ENCODE measurements around the gene ITPR1.

Gene ITPR1

DNA sequence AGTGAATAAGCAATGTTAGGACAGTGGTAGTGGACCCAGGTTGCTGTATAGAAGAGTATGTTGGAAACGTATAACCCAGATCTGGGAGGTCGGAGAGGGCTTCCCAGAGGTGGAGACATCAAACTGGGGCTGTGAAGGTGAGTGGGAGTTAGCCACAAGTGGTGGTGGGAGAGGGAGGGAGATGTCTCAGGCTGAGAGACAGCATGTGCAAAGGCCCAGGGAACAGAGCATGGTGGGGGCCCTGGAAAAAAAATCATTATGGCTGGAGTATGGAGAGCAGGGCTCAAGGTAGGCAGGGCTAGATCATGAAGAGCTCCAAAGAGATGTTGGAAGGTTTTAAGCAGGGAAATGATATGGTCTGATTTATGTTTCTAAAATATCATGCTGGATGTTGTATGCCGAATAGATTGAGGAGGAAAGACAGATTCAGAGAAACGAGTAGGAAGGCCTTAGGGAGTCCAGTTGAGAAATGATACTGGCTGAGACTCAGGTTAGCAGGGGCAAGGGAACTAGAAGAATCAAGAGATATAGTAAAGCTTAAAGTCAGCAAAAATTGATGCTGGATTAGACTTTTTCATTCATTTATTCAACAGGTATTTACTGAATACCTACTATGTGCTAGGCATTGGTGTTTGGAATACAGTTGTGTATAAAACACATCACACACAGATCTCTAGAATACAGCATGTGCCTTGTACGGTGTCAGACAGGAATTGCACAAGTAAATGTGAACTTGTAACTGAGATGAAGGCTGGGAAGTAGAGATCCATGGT lies 17.0 kb downstream of the ITPR1 start:
- DNase-seq (ENCODE audit: low read depth, low spot score), result no peak

DNA sequence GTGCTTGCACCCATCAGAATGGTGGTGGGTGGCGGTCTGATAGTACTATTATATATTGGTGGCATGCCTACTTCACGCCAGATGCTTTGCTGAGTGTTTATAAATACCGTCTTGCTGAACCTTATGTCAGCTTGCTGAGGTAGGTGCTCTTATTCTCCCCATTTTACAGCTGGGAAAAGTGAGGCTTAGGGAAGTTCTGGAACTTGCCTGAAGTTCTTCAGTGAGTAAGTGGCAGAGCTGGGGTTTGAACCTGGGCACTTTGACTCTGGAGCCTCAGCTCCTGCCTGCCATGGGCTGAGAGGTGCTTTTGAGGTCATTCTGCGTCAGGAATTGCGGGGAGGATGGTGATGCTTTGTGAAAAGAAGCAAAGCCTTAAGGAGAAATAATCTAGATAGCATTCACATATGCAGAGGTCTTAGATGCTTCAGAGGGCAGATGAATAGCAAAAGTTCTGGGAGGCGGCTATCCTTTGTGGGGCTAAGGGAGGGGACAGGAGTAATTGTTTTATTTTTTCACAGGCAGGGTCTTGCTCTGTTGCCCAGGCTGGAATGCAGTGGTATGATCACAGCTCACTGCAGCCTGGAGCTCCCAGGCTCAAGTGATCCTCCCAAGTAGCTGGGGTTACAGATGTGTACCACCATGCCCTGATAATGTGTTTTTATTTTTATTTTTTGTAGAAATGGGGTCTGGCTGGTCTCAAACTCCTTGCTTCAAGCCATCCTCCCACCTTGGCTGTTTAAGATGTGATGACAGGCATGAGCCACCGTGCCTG lies 18.5 kb downstream of the ITPR1 start:
- DNase-seq (ENCODE audit: low read depth, low spot score), result no peak

- DNase-seq (ENCODE audit: low read depth, low spot score), result no peak
Measured at GRCh38 chr3:4512895-4513616, 19.9 kb downstream of the ITPR1 start.

DNA sequence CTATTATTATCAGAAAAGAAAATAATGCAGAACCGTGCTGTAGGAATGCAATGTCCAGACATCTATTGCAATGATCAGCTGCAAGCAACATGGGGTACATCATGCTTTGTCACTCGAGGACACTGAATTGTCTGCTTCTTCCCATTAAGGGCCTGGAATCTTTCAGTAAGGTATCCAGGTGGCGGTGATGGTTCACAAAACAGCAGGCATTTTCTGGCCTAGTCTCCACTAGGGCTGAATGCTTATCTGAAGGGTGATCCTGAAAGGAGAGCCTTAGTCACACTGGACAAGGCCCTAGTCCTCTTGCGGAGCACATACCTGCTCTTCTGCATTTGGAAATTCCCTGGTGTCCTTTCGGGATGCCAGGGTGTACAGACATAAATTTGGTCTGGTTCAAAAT lies 21.2 kb downstream of the ITPR1 start:
- no peak for DNase-seq (ENCODE audit: low read depth, low spot score)

- DNase-seq (ENCODE audit: low read depth, low spot score), result no peak
Measured at GRCh38 chr3:4514916-4515315, 21.8 kb downstream of the ITPR1 start.

DNA sequence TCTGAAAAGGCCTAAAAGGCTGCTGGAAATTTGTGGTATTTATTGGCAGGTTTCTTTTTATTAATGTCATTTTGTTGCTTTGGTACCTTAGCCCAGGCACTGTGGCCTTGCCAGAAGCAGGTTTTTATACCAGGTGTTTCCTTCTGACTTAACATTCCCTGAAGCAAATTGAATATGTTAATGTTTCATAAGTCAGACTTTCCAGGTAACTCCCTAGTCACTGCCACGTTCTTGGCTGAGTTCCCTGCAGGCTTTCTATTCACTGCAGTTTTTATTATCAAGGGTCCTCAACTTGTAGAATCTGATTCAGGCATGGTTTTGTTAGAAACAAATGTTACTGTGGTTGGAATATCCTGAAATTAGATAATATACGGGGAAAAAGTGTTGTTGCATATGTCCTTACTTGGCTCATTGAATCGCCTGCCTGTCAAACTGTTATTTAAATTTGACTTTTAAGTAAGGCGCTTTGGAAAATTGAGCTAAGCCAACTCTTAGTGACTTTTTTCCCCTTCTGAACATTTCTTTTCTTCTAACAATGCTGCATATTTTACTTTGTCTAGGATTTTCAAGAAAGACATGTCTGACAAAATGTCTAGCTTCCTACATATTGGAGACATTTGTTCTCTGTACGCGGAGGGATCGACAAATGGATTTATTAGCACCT lies 22.9 kb downstream of the ITPR1 start:
- no peak for DNase-seq (ENCODE audit: low read depth, low spot score)

DNA sequence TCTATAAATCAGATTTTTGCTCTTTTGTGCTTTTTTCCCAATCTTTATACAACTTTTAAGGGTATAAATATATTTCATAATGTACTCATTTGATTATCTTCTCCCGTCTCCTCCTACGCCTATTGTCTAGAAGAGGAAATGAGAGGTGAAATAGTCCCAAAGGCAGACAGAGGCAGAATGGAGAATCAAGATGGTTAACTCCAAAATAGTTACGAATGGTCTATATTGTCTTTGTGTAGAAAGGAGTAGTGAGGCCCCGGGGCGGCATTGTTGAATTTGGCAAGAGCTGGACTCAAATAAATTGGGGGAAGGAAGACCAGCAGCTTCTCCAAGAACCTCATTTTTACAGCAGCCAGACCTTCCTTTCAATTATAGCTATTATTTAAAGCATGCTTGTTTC lies 23.9 kb downstream of the ITPR1 start:
- DNase-seq (ENCODE audit: low read depth, low spot score), result no peak

DNA sequence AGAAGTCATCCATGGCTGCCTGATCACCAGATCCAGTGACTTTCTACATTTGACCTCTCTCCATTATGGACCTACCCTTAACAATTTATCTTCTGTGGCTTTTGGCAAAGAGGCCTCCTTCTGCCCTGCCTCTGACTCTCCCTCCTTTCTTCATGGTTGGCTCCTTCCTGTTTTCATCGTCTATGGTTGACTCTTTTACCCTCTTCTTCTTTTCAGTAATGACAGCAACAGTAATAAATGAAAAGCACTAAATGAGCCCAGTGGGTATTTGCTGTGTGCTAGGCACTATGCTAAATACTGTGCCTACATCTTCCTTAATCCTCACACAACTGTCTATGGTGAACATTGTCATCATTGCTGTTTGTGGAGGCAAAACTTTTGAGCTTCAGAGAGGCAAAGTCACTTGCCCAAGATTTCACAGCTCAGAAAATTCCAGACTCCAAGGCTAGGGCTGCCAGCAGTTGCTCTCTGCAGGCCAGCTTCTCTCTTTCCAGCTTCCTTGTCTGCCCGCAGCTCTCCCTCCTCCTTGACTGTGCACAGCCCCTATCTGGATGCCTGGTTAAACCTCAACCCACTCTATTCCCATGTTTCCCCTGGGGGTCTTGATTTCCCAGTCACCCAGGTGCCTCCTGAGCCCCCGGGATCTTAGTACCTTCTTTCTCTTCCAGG lies 24.6 kb downstream of the ITPR1 start:
- DNase-seq (ENCODE audit: low read depth, low spot score), result no peak

DNA sequence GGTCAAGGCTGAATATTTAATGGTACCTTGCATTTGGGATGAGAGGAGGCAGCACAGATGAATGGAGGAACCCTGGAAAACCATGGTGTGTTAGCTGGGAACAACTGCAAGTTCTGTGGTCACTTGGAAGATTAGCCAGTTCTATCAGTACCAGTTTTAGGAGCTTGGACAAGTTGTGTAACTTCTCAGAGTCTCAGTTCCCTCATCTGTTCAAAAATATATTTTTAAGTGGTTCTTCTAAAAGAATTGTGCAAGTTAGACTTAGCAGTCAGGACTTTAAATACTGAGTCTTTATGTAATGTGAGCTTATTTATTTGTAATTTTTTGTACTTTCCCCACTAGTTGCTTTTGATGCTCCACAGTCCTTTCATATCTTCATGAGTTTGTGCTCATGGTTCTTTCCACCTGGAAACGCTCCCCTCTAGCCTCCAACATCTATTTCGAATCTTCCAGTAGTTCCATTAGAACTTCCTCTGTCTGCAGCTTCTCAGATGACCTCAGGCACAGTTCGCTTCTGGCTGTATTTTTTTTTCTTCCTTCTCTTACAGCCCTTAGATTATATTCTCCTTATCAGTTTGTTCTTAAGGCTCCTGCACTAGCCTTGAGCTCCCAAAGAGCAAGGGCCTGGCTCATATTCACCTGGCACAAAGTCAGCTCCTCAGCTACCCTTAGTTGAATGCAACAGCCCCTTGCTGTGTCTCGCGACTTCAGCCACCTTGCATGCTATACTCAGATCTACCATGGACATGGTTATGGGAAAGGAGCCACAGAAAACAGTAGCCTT lies 27.1 kb downstream of the ITPR1 start:
- DNase-seq (ENCODE audit: low read depth, low spot score), result no peak

DNA sequence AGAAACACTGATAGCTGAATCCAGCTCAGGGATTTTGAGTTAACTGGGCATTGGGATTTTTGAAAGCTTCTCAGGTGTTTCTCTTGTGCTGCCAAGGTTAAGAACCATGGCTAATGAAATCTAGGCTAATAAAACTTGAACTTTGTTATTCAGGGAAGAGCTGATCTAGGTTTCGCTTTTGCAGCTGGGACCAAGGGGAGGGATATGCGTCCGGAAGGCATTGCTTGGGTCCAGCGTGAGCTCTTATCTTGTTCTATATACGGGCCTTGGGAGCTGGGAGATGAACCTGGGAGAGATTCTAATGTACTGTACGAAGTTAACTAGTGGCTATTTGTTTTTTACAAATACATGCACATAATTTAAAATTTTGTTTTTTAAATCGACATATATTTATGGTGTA lies 29.8 kb downstream of the ITPR1 start:
- DNase-seq (ENCODE audit: low read depth, low spot score), result no peak

- DNase-seq (ENCODE audit: low read depth, low spot score), result no peak
Measured at GRCh38 chr3:4523710-4524698, 30.9 kb downstream of the ITPR1 start.

DNA sequence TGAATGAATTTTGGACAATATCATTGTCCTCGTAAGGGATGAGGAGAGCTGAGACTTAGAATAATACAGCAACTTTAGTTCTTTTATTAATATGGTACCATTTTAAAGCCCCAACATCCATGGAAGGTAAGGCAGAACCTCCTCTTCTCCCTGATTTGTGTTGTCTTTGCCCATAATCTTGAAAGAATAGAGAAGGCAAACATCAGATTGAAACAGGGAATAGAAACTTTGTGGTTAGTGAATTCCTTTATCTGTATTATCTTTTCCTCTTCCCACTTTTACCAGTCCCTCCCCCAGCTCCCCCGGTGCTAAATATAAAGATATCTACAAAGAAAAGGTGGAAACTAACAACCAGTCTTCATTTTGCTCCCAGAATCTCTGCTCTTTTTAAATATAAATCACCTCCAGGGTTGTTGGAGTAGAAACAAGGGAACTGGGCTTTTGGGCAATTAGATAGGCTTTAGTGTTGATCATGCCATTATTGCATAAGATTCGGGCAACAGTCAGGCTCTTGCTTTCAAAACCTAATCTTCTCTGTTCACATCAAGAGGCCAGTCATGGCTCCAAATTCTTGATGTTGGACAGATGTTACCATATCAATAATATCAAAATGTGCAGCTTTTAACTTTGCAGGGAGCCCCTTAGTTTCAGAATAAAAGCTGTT lies 32.5 kb downstream of the ITPR1 start:
- DNase-seq (ENCODE audit: low read depth, low spot score), result no peak

- DNase-seq (ENCODE audit: low read depth, low spot score), result no peak
Measured at GRCh38 chr3:4528320-4528719, 35.2 kb downstream of the ITPR1 start.

DNA sequence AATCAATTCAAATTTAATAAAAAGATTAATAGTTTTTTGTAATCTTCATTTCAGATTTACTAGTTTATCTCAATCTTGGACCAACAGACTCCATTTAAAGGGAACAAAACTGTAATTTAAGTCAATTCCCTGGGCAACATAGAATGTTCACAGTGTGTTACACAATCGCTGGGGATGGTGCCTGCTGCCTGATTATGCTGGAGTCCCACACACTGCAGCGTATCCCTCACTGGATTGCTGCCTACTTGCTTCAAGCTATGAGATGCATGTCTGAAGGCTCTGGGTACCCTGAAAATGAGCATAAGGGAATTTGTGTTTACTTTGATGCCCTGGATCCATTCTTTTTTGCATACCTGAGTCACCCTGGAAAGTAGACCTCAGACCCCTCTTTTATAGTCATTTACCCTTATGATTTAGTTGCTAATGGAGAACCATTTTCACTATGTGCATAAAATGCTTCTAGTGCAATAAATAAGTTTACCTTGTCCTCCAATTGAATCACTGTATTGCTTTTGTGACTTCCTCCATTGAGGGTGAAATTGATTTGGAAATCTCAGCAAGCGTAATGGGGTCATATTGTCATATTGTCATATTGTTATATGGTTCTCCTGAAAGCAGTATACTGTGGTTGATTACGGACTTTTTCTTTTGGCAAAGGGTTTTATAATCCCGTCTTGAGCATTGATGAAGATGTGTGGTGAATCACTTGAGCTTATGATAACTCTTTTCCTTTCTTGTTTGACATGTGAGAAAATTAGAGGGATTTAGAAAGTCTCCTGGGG lies 35.9 kb downstream of the ITPR1 start:
- DNase-seq (ENCODE audit: low read depth, low spot score), result no peak

DNA sequence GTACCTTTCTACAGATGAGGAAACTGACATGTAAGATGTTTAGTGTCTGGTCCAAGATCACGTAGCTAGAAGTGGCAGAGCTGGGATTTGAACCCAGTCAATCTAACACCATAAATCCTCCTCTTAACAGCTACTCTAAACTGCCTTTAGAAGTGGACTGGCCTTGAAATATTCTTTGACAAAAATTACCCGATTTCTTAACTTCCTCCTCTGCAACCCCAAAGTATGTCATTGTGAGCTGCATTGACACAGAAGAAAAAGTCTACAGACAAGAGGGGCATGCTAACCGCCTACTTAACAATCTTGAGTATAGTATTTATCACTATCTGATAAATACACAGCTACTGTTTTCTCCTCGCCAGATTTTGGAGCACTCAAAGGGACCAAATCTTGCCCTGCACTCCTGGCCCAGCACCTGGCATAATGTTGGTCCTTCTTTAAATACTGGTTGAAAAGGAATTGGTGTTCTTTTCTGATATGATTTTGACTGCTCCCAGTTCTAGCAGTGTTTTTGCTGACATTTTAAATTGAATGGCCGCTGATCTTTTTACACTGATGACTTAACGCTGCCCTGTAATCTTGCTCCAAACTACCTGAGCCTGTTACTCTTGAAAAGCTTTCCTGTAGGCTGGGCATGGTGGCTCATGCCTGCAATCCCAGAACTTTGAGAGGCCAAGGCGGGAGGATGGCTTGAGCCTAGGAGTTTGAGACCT lies 36.9 kb downstream of the ITPR1 start:
- no peak for DNase-seq (ENCODE audit: low read depth, low spot score)

- DNase-seq (ENCODE audit: low read depth, low spot score), result no peak
Measured at GRCh38 chr3:4531478-4532025, 38.4 kb downstream of the ITPR1 start.

DNA sequence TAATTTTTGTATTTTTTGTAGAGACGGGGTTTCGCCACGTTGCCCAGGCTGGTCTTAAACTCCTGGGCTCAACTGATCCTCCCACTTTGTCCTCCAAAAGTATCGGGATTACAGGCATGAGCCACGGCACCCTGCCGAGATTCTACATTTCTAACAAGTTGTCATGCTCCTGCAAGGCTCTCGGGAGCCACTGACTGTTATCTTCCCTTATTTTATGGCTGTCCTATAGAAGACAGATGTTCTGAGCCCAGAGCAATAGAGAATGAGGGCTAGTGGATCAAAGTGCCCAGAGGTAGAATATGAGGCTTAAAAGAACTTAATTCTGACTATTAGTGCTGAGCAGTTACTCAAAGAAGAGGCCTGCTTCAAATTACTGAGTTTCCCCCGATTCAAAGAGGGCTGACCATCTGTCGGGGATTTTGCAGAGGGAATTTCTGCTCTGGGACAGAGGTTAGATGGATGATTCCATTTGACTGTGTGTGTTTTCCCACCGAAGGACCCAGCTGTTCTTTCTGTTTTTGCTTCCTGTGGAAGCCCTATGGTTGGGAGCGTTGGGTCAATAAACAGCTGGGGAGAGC lies 39.5 kb downstream of the ITPR1 start:
- peak; percentile 44 for DNase-seq (ENCODE audit: low read depth, low spot score)
